GM19455 (cell line): ENCODE measurements around the gene SLC51B.
"Not testable (repeated sequence)": the region's sequence is repeated elsewhere in the genome, so short reads cannot be mapped to it uniquely, and the experiment has no call there.

ENCODE experiments used
- ATAC-seq: cut with Tn5 transposase; IDR thresholded peaks from one replicate; pipeline ENCODE4 v1.9.1; 2021; ENCODE audit not compliant: unreplicated experiment

SLC51B gene

GRCh38 chr15:65044724-65045481 lies at the start of gene SLC51B:
SLC51B (plus strand) TSS chr15:65045387; CDS start chr15:65050005, 4,618 bp downstream.
- no peak for ATAC-seq

- ATAC-seq, result no peak
These were observed 48.1 kb upstream of the SLC51B start for GRCh38 chr15:64997066-64997465.

- ATAC-seq, result no peak
These were observed 47.3 kb upstream of the SLC51B start for GRCh38 chr15:64997745-64998375.

GRCh38 chr15:65004993-65005392 lies 40.2 kb upstream of the SLC51B start:
- ATAC-seq, result no peak

GRCh38 chr15:65006876-65007275 lies 38.3 kb upstream of the SLC51B start:
- ATAC-seq, result no peak

GRCh38 chr15:65008983-65009382 lies 36.2 kb upstream of the SLC51B start:
- no peak for ATAC-seq

- ATAC-seq, result not testable (repeated sequence)
These were observed 34.0 kb upstream of the SLC51B start for GRCh38 chr15:65011198-65011597.

GRCh38 chr15:65020419-65020818 lies 24.8 kb upstream of the SLC51B start:
- ATAC-seq, result no peak

- ATAC-seq, result no peak
These were observed 23.7 kb upstream of the SLC51B start for GRCh38 chr15:65021488-65021887.

- ATAC-seq, result no peak
These were observed 18.4 kb upstream of the SLC51B start for GRCh38 chr15:65026756-65027155.

- no peak for ATAC-seq
These were observed 17.6 kb upstream of the SLC51B start for GRCh38 chr15:65027593-65027992.

GRCh38 chr15:65028338-65028737 lies 16.8 kb upstream of the SLC51B start:
- no peak for ATAC-seq

GRCh38 chr15:65028921-65029735 lies 16.1 kb upstream of the SLC51B start, which contains the start of gene MTFMT:
MTFMT (minus strand) TSS chr15:65029639; CDS start chr15:65029613, 26 bp downstream.
- ATAC-seq, result peak; percentile 63

GRCh38 chr15:65029736-65030208 lies 15.4 kb upstream of the SLC51B start:
- no peak for ATAC-seq

GRCh38 chr15:65032801-65033537 lies 12.2 kb upstream of the SLC51B start:
- ATAC-seq, result no peak

GRCh38 chr15:65033659-65034269 lies 11.4 kb upstream of the SLC51B start:
- ATAC-seq, result no peak

GRCh38 chr15:65034719-65035118 lies 10.5 kb upstream of the SLC51B start:
- no peak for ATAC-seq

GRCh38 chr15:65037309-65037708 lies 7.9 kb upstream of the SLC51B start:
- ATAC-seq, result no peak

GRCh38 chr15:65038428-65038827 lies 6.8 kb upstream of the SLC51B start:
- no peak for ATAC-seq

GRCh38 chr15:65038836-65039235 lies 6.4 kb upstream of the SLC51B start:
- no peak for ATAC-seq
